Heart left ventricle (tissue), 16 donors: Measurements from ENCODE around the gene ACTL7B. TPM values are rescaled to one million over a fixed set of nuclear protein-coding genes. Genes with fewer than 3 reads are reported as not detected.
"Not testable (repeated sequence)": the region's sequence is repeated elsewhere in the genome, so short reads cannot be mapped to it uniquely, and the experiment has no call there.

Source experiments
- ATAC-seq, 4 donors: fragments of 200-7000 bp; cut with Tn5 transposase; one replicate each; pipeline ENCODE4 v1.9.1; 2020 to 2022; ENCODE audit warnings: moderate library complexity in 4 of 4, mild to moderate bottlenecking in 3 of 4, moderate number of reproducible peaks in 1 of 4
- DNase-seq, 5 donors: peaks; one replicate each; pipeline ENCODE4 v3.0.0-alpha.2; 2020
- H3K27ac ChIP-seq, 12 donors: fragments of 200-600 bp; sonication (generic) in 4 of 12; one replicate each; pipeline versions ENCODE4 v1.5.0 to v1.8.0; 2016 to 2022; ENCODE audit warnings: mild to moderate bottlenecking in 2 of 12
- H3K27me3 ChIP-seq, 9 donors: fragments of 200-600 bp; sonication (generic) in 2 of 9; one replicate each; pipeline versions ENCODE4 v1.5.1 to v1.8.0; 2016 to 2022; ENCODE audit warnings: mild to moderate bottlenecking in 3 of 9
- H3K36me3 ChIP-seq, 9 donors: fragments of 200-600 bp; sonication (generic) in 2 of 9; one replicate each; pipeline versions ENCODE4 v1.5.0 to v1.8.0; 2018 to 2022; ENCODE audit warnings: mild to moderate bottlenecking in 2 of 9
- H3K4me1 ChIP-seq, 12 donors: fragments of 200-600 bp; sonication (generic) in 4 of 12; one replicate each; pipeline versions ENCODE4 v1.5.0 to v1.8.0; 2016 to 2022; ENCODE audit warnings: mild to moderate bottlenecking in 3 of 12
- H3K4me3 ChIP-seq, 12 donors: fragments of 200-600 bp; sonication (generic) in 4 of 12; one replicate each; pipeline versions ENCODE4 v1.5.0 to v1.8.0; 2017 to 2022; ENCODE audit warnings: mild to moderate bottlenecking in 9 of 12, moderate library complexity in 4 of 12
- H3K9me3 ChIP-seq, 12 donors: fragments of 200-600 bp; sonication (generic) in 4 of 12; one replicate each; pipeline versions ENCODE4 v1.5.0 to v1.8.0; 2016 to 2022; ENCODE audit warnings: mild to moderate bottlenecking in 1 of 12
- POLR2A ChIP-seq, 2 donors: fragments of 450-650 bp; IDR thresholded peaks; one replicate each; pipeline ENCODE4 v1.6.1; 2017; ENCODE audit warnings: antibody characterized with exemption in 2 of 2, mild to moderate bottlenecking in 2 of 2, moderate library complexity in 2 of 2
- WGBS, 4 donors: extraction: QIAGEN DNeasy Blood & Tissue Kit in 2 of 4; methylation state at CpG; one replicate each; pipeline versions ENCODE4 v1.1.5 to v1.1.7; 2013 to 2018; 5-methylcytosine and 5-hydroxymethylcytosine counted together
- intact Hi-C, 10 donors: fragments of 100-400 bp; cut with DNase I; formaldehyde crosslinking; loops; one replicate each; pipeline versions ENCODE4 v1.11.1 to v1.14.2; 2022
- polyA plus RNA-seq, 2 donors: library from polyadenylated mRNA; stranded (reverse); fragments of 200-250 nt; gene quantifications; one replicate each; pipeline ENCODE4 v1.2.3, GENCODE V29; 2013
- total RNA-seq, 9 donors: library from RNA; depleted of rRNA in 2 of 9; stranded (reverse); fragments of >200 nt in 2 of 9; fragmentation: NEBNext Ultra II Directional in 3 of 9; extraction: Animal tissue kit (Norgen Biotek cat#: 25700) in 3 of 9; gene quantifications; one replicate each; pipeline versions ENCODE4 v1.1.0 to v1.2.4, GENCODE V29; 2016 to 2023
- TF ChIP-seq, protein P1 (sequence below), 12 donors: fragments of 200-600 bp; sonication (generic) in 4 of 12; IDR thresholded peaks; one replicate each; pipeline versions ENCODE4 v1.5.0 to v1.8.0; 2018 to 2022; ENCODE audit warnings: antibody characterized with exemption in 12 of 12, mild to moderate bottlenecking in 5 of 12
- donor health status: ischemic (EF 13 %, LVEDD 7.1; RV severe dilation, severe dysfunction).
- donor health status: healthy with polysubstance abuse.
- donor health status: DM: no; HTN: yes; CAD: no.
- donor health status: DM: no; HTN: no; CAD: no.
- donor health status: ischemic (EF 25% LVEDD 6.9; RV normal size, moderate dysfunction).
- donor health status: ischemic (EF 25% LVEDD 5.7; RV mildly dilated, moderate dysfunction).
- donor health status: healthy.
- donor health status: DM: yes; HTN: yes; CAD: no.
- donor health status: ischemic (EF 35%, LVEDD 5.7; RV mildly dilated, moderate dysfunction).
- donor health status: nonischemic (EF 11% LVEDD 7.7; RV severe dilation, severe dysfunction).
- donor health status: DM: yes; HTN: yes; CAD: no.
- donor health status: PGD.
- donor health status: ischemic (EF 29% LVEDD 5.4; RV normal size, mild dysfunction).
- donor health status: nonischemic (EF 23%, LVEDD 6.1; RV moderate dilation, normal function).

Gene ACTL7B
- total and polyA plus RNA-seq, 11 donors: not detected

DNA sequence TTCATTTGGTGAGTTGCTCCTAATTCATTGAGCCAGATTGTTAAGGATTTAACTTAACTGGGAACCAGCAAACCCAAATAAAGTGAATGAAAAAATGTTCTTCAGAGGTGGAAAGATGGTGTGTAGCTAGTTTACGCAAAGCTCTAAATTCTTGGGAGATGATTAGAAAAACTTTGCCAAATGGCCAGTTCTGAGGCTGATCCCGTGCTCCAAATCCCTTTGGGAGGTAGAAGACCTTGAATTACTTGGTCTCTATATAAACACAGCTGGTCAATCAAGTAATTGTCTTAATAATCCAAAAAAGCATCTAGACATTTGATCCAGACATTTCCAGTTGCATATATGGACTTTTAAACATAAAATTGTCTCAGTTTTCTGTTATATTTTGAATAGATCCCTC, 11.4 kb downstream of the ACTL7B start:
- Histone ChIP-seq H3K4me3 (no peak overlapping the region), H3K27ac (no peak overlapping the region), H3K27me3 (no peaks in the 10 kb centered on the region), H3K9me3 (peaks cover 0 to 3% (median 0%) of the 10 kb centered on the region in 12 donors), H3K4me1 (peaks cover 0 to 4% (median 0%) of the 10 kb centered on the region in 12 donors), H3K36me3 (no peaks in the 10 kb centered on the region)
- no peak for DNase-seq
- ATAC-seq: no peak
- intact Hi-C loops: no loop called here
- WGBS, 4 donors: 45 to 60% (median 52%) methylated on average over 2 of the region's 2 CpGs
- TF ChIP-seq POLR2A (IDR thresholded peaks at IDR 0.05): no peak
- TF ChIP-seq, protein P1, sequence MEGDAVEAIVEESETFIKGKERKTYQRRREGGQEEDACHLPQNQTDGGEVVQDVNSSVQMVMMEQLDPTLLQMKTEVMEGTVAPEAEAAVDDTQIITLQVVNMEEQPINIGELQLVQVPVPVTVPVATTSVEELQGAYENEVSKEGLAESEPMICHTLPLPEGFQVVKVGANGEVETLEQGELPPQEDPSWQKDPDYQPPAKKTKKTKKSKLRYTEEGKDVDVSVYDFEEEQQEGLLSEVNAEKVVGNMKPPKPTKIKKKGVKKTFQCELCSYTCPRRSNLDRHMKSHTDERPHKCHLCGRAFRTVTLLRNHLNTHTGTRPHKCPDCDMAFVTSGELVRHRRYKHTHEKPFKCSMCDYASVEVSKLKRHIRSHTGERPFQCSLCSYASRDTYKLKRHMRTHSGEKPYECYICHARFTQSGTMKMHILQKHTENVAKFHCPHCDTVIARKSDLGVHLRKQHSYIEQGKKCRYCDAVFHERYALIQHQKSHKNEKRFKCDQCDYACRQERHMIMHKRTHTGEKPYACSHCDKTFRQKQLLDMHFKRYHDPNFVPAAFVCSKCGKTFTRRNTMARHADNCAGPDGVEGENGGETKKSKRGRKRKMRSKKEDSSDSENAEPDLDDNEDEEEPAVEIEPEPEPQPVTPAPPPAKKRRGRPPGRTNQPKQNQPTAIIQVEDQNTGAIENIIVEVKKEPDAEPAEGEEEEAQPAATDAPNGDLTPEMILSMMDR (IDR thresholded peaks at IDR 0.05): no peak

DNA sequence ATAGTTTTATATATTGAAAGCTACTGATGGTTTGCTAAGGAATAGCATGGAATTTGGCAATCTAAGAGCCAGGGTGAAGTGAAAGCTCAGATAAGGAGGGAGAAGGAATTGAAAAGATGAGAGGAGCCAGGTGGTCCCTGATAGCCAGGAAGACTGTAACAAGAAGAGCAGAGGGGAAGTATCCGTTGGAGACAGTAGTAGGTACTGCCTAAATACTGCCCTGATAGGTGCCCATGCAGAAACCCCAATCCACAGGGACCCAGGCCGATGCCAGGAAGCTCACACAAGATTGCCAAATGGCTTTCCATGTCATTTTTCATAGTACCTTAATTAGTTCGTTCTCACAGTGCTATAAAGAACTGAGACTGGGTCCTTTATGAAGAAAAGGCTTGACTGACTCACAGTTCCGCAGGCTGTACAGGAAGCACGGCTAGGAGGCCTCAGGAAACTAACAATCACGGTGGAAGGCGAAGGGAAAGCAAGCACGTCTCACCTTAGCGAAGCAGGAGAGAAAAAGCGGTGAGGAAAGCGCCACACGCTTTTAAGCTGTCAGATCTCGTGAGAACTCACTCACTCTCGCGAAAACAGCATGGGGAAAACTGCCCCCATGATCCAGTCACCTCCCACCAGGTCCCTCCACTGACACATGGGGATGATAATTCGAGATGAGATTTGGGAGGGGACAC, 13.0 kb downstream of the ACTL7B start:
- 64 to 72% (median 68%) methylated on average over 16 of the region's 16 CpGs for WGBS, 4 donors
- no peak for TF ChIP-seq POLR2A (IDR thresholded peaks at IDR 0.05)
- TF ChIP-seq, protein P1 (IDR thresholded peaks at IDR 0.05): no peak
- H3K27me3 ChIP-seq: no peaks in the 10 kb centered on the region

DNA sequence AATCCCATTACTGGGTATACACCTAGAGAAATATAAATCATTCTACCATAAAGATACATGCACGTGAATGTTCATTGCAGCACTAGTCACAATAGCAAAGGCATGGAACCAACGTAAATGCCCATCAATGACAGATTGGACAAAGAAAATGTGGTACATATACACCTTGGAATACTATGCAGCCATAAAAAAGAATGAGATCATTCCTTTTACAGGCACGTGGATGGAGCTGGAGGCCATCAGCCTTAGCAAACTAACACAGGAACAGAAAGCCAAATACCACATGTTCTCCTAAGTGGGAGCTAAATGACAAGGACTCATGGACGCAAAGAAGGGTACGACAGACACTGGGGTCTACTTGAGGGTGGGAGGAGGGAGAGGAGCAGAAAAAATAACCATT, 16.2 kb downstream of the ACTL7B start:
- H3K4me3 ChIP-seq, H3K36me3 ChIP-seq, DNase-seq, intact Hi-C loops, H3K9me3 ChIP-seq, H3K27ac ChIP-seq, H3K27me3 ChIP-seq, ATAC-seq: not testable (repeated sequence)
- H3K4me1 ChIP-seq: peaks cover 0 to 12% (median 4%) of the 10 kb centered on the region in 12 donors
- 83 to 91% (median 90%) methylated on average over 5 of the region's 5 CpGs for WGBS, 4 donors

More for the DNA sequence above, 13.0 kb downstream of the ACTL7B start:
- Histone ChIP-seq H3K36me3 (no peaks in the 10 kb centered on the region), H3K9me3 (peaks cover 0 to 3% (median 0%) of the 10 kb centered on the region in 12 donors), H3K4me1 (peaks cover 0 to 4% (median 0%) of the 10 kb centered on the region in 12 donors), H3K4me3 (no peak overlapping the region), H3K27ac (no peak overlapping the region)
- no peak for DNase-seq
- intact Hi-C loops: no loop called here
- ATAC-seq: peak in 1 of 4 donors; percentile 24

DNA sequence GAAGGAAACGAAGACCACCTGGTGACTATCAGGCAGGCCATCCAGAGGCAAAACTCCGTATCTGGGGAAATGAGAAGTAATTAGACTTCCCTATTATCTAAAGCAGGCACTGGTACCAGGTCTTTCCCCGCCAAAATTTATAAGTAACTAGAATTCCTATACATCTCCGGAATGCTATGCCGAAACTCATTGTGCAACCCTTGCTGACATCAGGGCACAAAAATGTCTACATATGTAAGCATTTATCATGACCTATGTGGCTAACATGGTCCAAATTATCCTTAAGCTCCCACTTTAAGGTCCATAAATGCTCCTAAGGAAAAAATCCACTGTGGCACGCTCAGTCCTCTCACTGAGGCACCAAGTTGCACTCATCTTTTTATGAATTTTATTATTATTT, 17.8 kb downstream of the ACTL7B start:
- ATAC-seq (no peak), DNase-seq (no peak)
- no peaks in the 10 kb centered on the region for H3K27me3 ChIP-seq
- intact Hi-C loops: no loop called here
- no peaks in the 10 kb centered on the region for H3K36me3 ChIP-seq
- no peak overlapping the region for H3K4me3 ChIP-seq
- no peak overlapping the region for H3K27ac ChIP-seq
- peaks cover 0 to 14% (median 4%) of the 10 kb centered on the region in 12 donors for H3K4me1 ChIP-seq
- H3K9me3 ChIP-seq: peaks cover 0 to 3% (median 0%) of the 10 kb centered on the region in 12 donors
- TF ChIP-seq, protein P1 (IDR thresholded peaks at IDR 0.05): no peak
- no peak for TF ChIP-seq POLR2A (IDR thresholded peaks at IDR 0.05)
- WGBS, 4 donors: 83 to 92% (median 89%) methylated on average over 6 of the region's 6 CpGs
